ENCODE measurements around the gene KISS1R.

DNA sequence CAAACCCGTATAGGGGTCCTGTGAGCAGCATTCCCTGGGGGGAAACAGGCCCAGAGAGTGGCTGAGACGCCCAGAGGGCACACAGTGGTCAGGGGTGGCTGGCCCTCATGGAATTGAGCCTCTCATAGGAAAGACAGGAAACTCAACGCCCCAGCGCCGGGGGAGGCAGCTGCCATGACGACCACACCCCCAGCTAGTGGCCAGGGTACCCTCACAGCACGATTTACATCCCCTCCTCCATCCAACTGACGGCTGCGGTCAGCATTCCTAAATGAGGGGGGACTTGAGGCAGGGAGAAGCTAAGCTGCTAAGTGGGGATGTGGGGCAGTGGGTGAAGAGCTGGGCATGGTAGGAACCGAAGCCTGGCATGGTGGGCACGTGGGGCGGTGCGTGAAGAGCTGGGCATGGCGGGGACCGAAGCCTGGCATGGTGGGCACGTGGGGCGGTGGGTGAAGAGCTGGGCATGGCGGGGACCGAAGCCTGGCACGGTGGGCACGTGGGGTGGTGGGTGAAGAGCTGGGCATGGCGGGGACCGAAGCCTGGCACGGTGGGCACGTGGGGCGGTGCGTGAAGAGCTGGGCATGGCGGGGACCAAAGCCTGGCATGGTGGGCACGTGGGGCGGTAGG is 34.1 kb upstream of the KISS1R start:
- no peak for TF ChIP-seq POLR2AphosphoS5 (IDR thresholded peaks at IDR 0.05)
- TF ChIP-seq, protein P1, sequence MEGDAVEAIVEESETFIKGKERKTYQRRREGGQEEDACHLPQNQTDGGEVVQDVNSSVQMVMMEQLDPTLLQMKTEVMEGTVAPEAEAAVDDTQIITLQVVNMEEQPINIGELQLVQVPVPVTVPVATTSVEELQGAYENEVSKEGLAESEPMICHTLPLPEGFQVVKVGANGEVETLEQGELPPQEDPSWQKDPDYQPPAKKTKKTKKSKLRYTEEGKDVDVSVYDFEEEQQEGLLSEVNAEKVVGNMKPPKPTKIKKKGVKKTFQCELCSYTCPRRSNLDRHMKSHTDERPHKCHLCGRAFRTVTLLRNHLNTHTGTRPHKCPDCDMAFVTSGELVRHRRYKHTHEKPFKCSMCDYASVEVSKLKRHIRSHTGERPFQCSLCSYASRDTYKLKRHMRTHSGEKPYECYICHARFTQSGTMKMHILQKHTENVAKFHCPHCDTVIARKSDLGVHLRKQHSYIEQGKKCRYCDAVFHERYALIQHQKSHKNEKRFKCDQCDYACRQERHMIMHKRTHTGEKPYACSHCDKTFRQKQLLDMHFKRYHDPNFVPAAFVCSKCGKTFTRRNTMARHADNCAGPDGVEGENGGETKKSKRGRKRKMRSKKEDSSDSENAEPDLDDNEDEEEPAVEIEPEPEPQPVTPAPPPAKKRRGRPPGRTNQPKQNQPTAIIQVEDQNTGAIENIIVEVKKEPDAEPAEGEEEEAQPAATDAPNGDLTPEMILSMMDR (IDR thresholded peaks at IDR 0.05), result no peak
- TF ChIP-seq POLR2A (IDR thresholded peaks at IDR 0.05; ENCODE audit: low read depth), result no peak
- no peak for TF ChIP-seq EP300 (IDR thresholded peaks at IDR 0.05)

Measured in esophagus muscularis mucosa (tissue), 4 donors.